ENCODE measurements around the gene NCK2.

DNA sequence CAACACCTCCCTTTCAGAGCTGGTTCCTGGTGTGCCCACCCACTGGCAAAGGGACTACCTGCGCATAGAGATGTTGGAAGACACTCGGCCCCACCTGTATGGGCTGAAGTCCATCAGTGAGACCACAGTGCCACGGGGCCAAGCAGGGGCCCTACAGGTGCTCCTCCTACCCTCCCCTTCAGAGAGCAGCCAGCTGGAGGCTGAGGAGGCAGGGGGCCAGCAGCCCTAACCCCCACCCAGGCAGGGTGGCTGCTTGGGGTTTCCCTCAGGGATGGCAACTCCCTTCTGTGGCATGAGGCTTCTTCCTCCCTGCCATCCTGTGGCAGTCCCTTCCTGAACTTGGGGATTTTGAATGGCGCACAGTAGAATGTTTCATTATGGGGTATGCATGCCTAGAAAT lies 125.3 kb downstream of the NCK2 start:
- no peak for TF ChIP-seq POLR2A (IDR thresholded peaks at IDR 0.05)
- TF ChIP-seq, protein P1, sequence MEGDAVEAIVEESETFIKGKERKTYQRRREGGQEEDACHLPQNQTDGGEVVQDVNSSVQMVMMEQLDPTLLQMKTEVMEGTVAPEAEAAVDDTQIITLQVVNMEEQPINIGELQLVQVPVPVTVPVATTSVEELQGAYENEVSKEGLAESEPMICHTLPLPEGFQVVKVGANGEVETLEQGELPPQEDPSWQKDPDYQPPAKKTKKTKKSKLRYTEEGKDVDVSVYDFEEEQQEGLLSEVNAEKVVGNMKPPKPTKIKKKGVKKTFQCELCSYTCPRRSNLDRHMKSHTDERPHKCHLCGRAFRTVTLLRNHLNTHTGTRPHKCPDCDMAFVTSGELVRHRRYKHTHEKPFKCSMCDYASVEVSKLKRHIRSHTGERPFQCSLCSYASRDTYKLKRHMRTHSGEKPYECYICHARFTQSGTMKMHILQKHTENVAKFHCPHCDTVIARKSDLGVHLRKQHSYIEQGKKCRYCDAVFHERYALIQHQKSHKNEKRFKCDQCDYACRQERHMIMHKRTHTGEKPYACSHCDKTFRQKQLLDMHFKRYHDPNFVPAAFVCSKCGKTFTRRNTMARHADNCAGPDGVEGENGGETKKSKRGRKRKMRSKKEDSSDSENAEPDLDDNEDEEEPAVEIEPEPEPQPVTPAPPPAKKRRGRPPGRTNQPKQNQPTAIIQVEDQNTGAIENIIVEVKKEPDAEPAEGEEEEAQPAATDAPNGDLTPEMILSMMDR (IDR thresholded peaks at IDR 0.05), result no peak

Measured in thyroid gland (tissue), 4 donors.